Measurements from ENCODE around the gene MRPL40.

The MRPL40 gene

GRCh38 chr22:19393704-19394103 is 38.6 kb upstream of the MRPL40 start:
- H3K4me3 ChIP-seq (ENCODE audit: control insufficient read depth, low read depth, low read length), result no peak overlapping the region
- no peak for DNase-seq (ENCODE audit: low read depth)
- TF ChIP-seq CTCF (conservative IDR thresholded peaks at IDR 0.05; ENCODE audit: control insufficient read depth, insufficient read depth, low read depth, low read length), result no peak

GRCh38 chr22:19394274-19395050 is 37.9 kb upstream of the MRPL40 start:
- no peak for DNase-seq (ENCODE audit: low read depth)
- no peak overlapping the region for H3K4me3 ChIP-seq (ENCODE audit: control insufficient read depth, low read depth, low read length)
- no peak for TF ChIP-seq CTCF (conservative IDR thresholded peaks at IDR 0.05; ENCODE audit: control insufficient read depth, insufficient read depth, low read depth, low read length)

GRCh38 chr22:19395276-19395675 is 37.1 kb upstream of the MRPL40 start:
- no peak for DNase-seq (ENCODE audit: low read depth)

GRCh38 chr22:19396561-19396933 is 35.8 kb upstream of the MRPL40 start:
- no peak overlapping the region for H3K4me3 ChIP-seq (ENCODE audit: control insufficient read depth, low read depth, low read length)
- no peak for DNase-seq (ENCODE audit: low read depth)
- TF ChIP-seq CTCF (conservative IDR thresholded peaks at IDR 0.05; ENCODE audit: control insufficient read depth, insufficient read depth, low read depth, low read length), result no peak

More at GRCh38 chr22:19395276-19395675, 37.1 kb upstream of the MRPL40 start:
- H3K4me3 ChIP-seq (ENCODE audit: control insufficient read depth, low read depth, low read length), result no peak overlapping the region
- TF ChIP-seq CTCF (conservative IDR thresholded peaks at IDR 0.05; ENCODE audit: control insufficient read depth, insufficient read depth, low read depth, low read length), result no peak

- no peak overlapping the region for H3K4me3 ChIP-seq (ENCODE audit: control insufficient read depth, low read depth, low read length)
- no peak for DNase-seq (ENCODE audit: low read depth)
- TF ChIP-seq CTCF (conservative IDR thresholded peaks at IDR 0.05; ENCODE audit: control insufficient read depth, insufficient read depth, low read depth, low read length), result no peak
Measured at GRCh38 chr22:19396934-19397733, 35.2 kb upstream of the MRPL40 start.

GRCh38 chr22:19397734-19398104 is 34.6 kb upstream of the MRPL40 start:
- no peak overlapping the region for H3K4me3 ChIP-seq (ENCODE audit: control insufficient read depth, low read depth, low read length)
- DNase-seq (ENCODE audit: low read depth), result no peak
- TF ChIP-seq CTCF (conservative IDR thresholded peaks at IDR 0.05; ENCODE audit: control insufficient read depth, insufficient read depth, low read depth, low read length), result no peak

All from fibroblast of mammary gland (primary cell).